ENCODE results near the gene COL25A1. TPM values are rescaled to one million over a fixed set of nuclear protein-coding genes. Genes with fewer than 3 reads are reported as not detected.

Gene COL25A1
- total RNA-seq, 1 donor from 2014 or later, result 0.35 TPM

GRCh38 chr4:109155682-109156283 is 146.7 kb downstream of the COL25A1 start:
- TF ChIP-seq CTCF (IDR thresholded peaks at IDR 0.05), result no peak
- DNase-seq, result no peak
- no peaks in the 10 kb centered on the region for H3K36me3 ChIP-seq
- H3K4me3 ChIP-seq, result no peak overlapping the region
- intact Hi-C loops (cut with DNase I), result no loop called here
- no peak overlapping the region for H3K27ac ChIP-seq
- H3K4me1 ChIP-seq, result no peaks in the 10 kb centered on the region
- no peak for ATAC-seq
- H3K9me3 ChIP-seq, result no peaks in the 10 kb centered on the region
- no peaks in the 10 kb centered on the region for H3K27me3 ChIP-seq (ENCODE audit: low read depth)

- DNase-seq (no peak), ATAC-seq (no peak)
- Histone ChIP-seq H3K27me3 (ENCODE audit: low read depth) (no peaks in the 10 kb centered on the region), H3K36me3 (no peaks in the 10 kb centered on the region), H3K27ac (no peak overlapping the region), H3K4me1 (no peaks in the 10 kb centered on the region), H3K4me3 (no peak overlapping the region), H3K9me3 (no peaks in the 10 kb centered on the region)
- intact Hi-C loops (cut with DNase I), result no loop called here
- TF ChIP-seq CTCF (IDR thresholded peaks at IDR 0.05), result no peak
Observed at GRCh38 chr4:109155084-109155483, 147.4 kb downstream of the COL25A1 start.

GRCh38 chr4:109154424-109154823 is 148.0 kb downstream of the COL25A1 start:
- Histone ChIP-seq H3K4me1 (no peaks in the 10 kb centered on the region), H3K27ac (no peak overlapping the region), H3K36me3 (no peaks in the 10 kb centered on the region), H3K4me3 (no peak overlapping the region), H3K27me3 (ENCODE audit: low read depth) (no peaks in the 10 kb centered on the region), H3K9me3 (no peaks in the 10 kb centered on the region)
- no peak for TF ChIP-seq CTCF (IDR thresholded peaks at IDR 0.05)
- intact Hi-C loops (cut with DNase I), result no loop called here
- no peak for ATAC-seq
- DNase-seq, result no peak

- no peak for TF ChIP-seq CTCF (IDR thresholded peaks at IDR 0.05)
- H3K27ac ChIP-seq, result no peak overlapping the region
- DNase-seq, result no peak
- no peaks in the 10 kb centered on the region for H3K36me3 ChIP-seq
- intact Hi-C loops (cut with DNase I), result no loop called here
- no peak overlapping the region for H3K4me3 ChIP-seq
- ATAC-seq, result no peak
- no peaks in the 10 kb centered on the region for H3K9me3 ChIP-seq
- H3K27me3 ChIP-seq (ENCODE audit: low read depth), result no peaks in the 10 kb centered on the region
- no peaks in the 10 kb centered on the region for H3K4me1 ChIP-seq
Observed at GRCh38 chr4:109149836-109150235, 152.6 kb downstream of the COL25A1 start.

GRCh38 chr4:109148577-109149075 is 153.8 kb downstream of the COL25A1 start:
- DNase-seq (no peak), ATAC-seq (no peak)
- H3K36me3 ChIP-seq, result no peaks in the 10 kb centered on the region
- no peak for TF ChIP-seq CTCF (IDR thresholded peaks at IDR 0.05)
- no peaks in the 10 kb centered on the region for H3K4me1 ChIP-seq
- H3K27ac ChIP-seq, result no peak overlapping the region
- H3K9me3 ChIP-seq, result no peaks in the 10 kb centered on the region
- intact Hi-C loops (cut with DNase I), result no loop called here
- H3K4me3 ChIP-seq, result no peak overlapping the region
- H3K27me3 ChIP-seq (ENCODE audit: low read depth), result no peaks in the 10 kb centered on the region
